Measurements from ENCODE around the gene DACH1.

- TF ChIP-seq CTCF (IDR thresholded peaks at IDR 0.05) (no peak), POLR2A (IDR thresholded peaks at IDR 0.05) (no peak)
Observed at GRCh38 chr13:71858647-71859046, 8.4 kb downstream of the DACH1 start.
